ENCODE measurements around the gene PIP5K1C.
A peak's percentile ranks its signal among the peaks of the same experiment; 100 is the strongest.

PIP5K1C gene

GRCh38 chr19:3606174-3606689 is 94.0 kb downstream of the PIP5K1C start:
- no peak for TF ChIP-seq CTCF (IDR thresholded peaks at IDR 0.05; ENCODE audit: low read depth, low read length, missing control alignments)
- in situ Hi-C loops (cut with HindIII; ENCODE audit: low pct_ligation_motif_present, low sequenced_read_pairs), result no loop called here

GRCh38 chr19:3605770-3606169 is 94.5 kb downstream of the PIP5K1C start:
- no peak overlapping the region for H3K27ac ChIP-seq
- TF ChIP-seq CTCF (IDR thresholded peaks at IDR 0.05; ENCODE audit: low read depth, low read length, missing control alignments), result no peak
- in situ Hi-C loops (cut with HindIII; ENCODE audit: low pct_ligation_motif_present, low sequenced_read_pairs), result no loop called here
- H3K4me3 ChIP-seq (ENCODE audit: low read depth, low read length), result peak overlapping the region; percentile 61
- no peak for DNase-seq
- peaks cover under 1% of the 10 kb centered on the region for H3K36me3 ChIP-seq (replicated peaks)
- no peaks in the 10 kb centered on the region for H3K27me3 ChIP-seq (replicated peaks)

More at GRCh38 chr19:3606174-3606689, 94.0 kb downstream of the PIP5K1C start:
- peaks cover 5% of the 10 kb centered on the region for H3K36me3 ChIP-seq (replicated peaks)
- H3K27me3 ChIP-seq (replicated peaks), result no peaks in the 10 kb centered on the region
- no peak overlapping the region for H3K27ac ChIP-seq
- H3K4me3 ChIP-seq (ENCODE audit: low read depth, low read length), result peak overlapping the region; percentile 61
- DNase-seq, result no peak

- no peak for TF ChIP-seq CTCF (IDR thresholded peaks at IDR 0.05; ENCODE audit: low read depth, low read length, missing control alignments)
- Histone ChIP-seq H3K27ac (no peak overlapping the region), H3K4me3 (ENCODE audit: low read depth, low read length) (peak overlapping the region; percentile 61), H3K36me3 (replicated peaks) (peaks cover 2% of the 10 kb centered on the region), H3K27me3 (replicated peaks) (no peaks in the 10 kb centered on the region)
- in situ Hi-C loops (cut with HindIII; ENCODE audit: low pct_ligation_motif_present, low sequenced_read_pairs), result no loop called here
- DNase-seq, result no peak
Measured at GRCh38 chr19:3605361-3605760, 94.9 kb downstream of the PIP5K1C start.

- peaks cover 6% of the 10 kb centered on the region for H3K36me3 ChIP-seq (replicated peaks)
- no peak for DNase-seq
- H3K27ac ChIP-seq, result no peak overlapping the region
- no peak for TF ChIP-seq CTCF (IDR thresholded peaks at IDR 0.05; ENCODE audit: low read depth, low read length, missing control alignments)
- no peak overlapping the region for H3K4me3 ChIP-seq (ENCODE audit: low read depth, low read length)
- no peaks in the 10 kb centered on the region for H3K27me3 ChIP-seq (replicated peaks)
- in situ Hi-C loops (cut with HindIII; ENCODE audit: low pct_ligation_motif_present, low sequenced_read_pairs), result no loop called here
Measured at GRCh38 chr19:3604987-3605343, 95.3 kb downstream of the PIP5K1C start.

- no peaks in the 10 kb centered on the region for H3K27me3 ChIP-seq (replicated peaks)
- no peak for TF ChIP-seq CTCF (IDR thresholded peaks at IDR 0.05; ENCODE audit: low read depth, low read length, missing control alignments)
- DNase-seq, result no peak
- peaks cover 10% of the 10 kb centered on the region for H3K36me3 ChIP-seq (replicated peaks)
- H3K27ac ChIP-seq, result no peak overlapping the region
- no peak overlapping the region for H3K4me3 ChIP-seq (ENCODE audit: low read depth, low read length)
- in situ Hi-C loops (cut with HindIII; ENCODE audit: low pct_ligation_motif_present, low sequenced_read_pairs), result no loop called here
Measured at GRCh38 chr19:3604227-3604986, 95.9 kb downstream of the PIP5K1C start.
